DMS 273 (cell line): ENCODE measurements around the gene AKAP6.

ENCODE experiments used
- DNase-seq: peaks from one replicate; lab custom pipeline; 2025; ENCODE audit not compliant: unreplicated experiment; lab: John Stamatoyannopoulos, UW

Gene AKAP6

DNA sequence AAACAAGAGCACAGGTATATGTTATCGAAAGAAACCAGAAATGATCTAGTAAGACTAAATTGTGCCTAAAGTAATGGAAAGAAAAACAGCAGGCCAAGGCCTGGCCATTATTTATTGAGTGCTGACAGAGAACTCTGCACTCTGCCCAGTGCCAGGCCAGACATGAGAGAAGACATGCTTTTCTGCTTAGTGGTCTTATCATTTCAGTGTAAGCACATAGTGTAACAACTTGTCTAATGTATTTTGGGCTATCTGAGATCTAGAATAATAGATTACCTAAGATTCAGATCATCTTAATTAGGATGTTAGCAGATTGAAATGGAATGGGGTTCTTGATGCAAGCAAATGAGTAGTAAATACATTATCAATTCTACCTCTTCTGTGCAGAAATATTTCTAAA lies 278.3 kb downstream of the AKAP6 start:
- DNase-seq = no peak

DNA sequence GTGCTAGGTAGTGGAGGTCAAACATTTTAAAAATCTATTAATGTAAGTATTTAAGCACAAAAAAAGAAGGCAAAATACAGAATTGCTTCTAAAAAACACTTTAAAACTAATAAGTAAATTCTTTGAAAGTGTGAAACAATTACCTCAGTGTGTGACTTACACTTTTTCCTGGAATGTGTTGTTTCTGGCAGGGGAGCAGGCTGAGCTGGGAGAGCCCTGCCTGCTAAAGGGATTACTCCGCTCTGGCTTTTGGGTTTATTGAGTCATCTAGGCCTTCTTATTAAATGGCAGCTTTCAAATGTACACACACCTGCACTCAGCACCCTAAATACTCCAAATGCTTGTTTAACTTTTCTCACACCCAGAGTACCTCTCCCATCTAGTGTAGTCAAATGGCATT lies 279.8 kb downstream of the AKAP6 start:
- no peak for DNase-seq

GRCh38 chr14:32609388-32609787 lies 280.3 kb downstream of the AKAP6 start:
- DNase-seq = no peak

GRCh38 chr14:32611752-32612151 lies 282.7 kb downstream of the AKAP6 start:
- no peak for DNase-seq

DNA sequence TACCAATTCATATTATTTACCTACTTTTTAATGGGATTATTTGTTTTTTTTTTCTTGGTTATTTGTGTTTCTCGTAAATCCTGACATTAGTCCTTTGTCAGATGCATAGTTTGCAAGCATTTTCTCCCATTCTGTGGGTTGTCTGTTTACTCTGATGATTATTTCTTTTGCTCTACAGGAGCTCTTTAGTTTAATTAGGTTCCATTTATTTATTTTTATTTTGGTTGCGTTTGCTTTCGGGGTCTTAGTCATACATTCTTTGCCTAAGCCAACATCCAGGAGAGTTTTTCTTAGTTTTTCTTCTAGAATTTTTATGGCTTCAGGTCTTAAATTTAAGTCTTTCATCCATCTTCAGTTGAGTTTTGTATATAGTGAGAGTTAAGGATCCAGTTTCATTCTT lies 289.9 kb downstream of the AKAP6 start:
- DNase-seq = no peak

DNA sequence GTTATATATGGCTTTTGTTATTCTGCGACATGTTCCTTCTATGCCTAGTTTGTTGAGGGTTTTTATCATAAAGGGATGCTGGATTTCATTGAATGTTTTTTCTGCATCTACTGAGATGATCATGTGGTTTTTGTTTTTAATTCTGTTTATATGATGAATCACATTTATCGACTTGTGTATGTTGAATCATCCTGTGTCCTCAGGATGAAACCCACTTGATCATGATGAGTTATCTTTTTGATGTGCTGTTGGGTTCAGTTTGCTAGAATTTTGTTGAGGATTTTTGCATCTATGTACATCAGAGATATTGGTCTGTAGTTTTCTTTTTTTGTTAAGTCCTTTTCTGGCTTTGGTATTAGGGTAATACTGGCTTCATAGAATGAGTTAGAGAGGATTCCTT lies 291.2 kb downstream of the AKAP6 start:
- DNase-seq = no peak

DNA sequence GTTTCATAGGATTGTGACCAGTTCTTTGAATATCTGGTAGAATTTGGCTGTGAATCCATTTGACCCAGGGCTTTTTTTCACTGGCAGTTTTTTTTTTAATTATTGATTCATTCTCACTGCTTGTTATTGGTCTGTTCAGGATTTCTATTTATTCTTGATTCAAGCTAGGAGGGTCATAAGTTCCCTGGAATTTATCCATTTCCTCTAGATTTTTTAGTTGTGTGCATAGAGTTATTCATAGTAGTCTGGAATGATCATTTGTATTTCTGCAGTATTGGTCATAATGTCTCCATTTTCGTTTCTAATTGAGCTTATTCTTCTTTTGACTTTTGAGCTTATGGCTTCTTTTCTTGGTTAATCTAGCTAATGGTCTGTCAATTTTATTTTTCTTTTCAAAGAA lies 291.6 kb downstream of the AKAP6 start:
- DNase-seq = no peak

DNA sequence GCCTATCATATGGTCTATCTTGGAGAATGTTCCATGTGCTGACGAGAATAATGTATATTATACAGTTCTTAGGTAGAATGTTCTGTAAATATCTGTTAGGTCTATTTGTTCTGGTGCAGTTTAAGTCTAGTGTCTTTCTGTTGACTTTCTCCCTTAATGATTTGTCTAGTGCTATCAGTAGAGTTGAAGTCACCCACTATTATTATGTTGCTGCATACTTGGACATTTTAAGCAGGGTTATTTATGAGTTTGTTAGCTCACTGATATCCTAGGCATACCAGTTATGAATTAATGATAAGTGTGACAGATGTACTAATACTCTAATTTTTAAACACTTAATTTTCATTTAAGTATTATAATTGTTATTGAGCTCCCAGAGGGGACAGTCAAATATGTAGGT lies 292.5 kb downstream of the AKAP6 start:
- DNase-seq = no peak

DNA sequence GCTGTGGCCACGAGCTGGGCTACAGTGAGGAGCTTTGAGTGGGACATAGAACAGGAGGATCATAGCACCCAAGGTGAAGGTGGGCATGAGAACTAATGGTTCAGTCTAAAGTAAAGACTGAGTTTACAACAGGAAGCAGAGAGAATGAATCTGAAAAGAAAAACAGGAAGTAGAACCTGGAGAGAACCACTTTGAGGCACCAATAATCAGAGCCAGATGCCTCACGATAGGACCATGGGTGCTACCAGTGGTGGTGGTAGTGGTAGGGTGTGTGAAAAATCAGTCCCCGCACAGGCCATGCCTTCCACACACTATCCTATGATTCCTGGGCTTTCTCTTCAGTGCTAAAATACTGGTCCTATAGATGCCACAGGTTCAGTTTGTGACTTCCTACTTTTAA lies 293.6 kb downstream of the AKAP6 start:
- no peak for DNase-seq

- no peak for DNase-seq
Observed at GRCh38 chr14:32623300-32624093, 294.4 kb downstream of the AKAP6 start.

DNA sequence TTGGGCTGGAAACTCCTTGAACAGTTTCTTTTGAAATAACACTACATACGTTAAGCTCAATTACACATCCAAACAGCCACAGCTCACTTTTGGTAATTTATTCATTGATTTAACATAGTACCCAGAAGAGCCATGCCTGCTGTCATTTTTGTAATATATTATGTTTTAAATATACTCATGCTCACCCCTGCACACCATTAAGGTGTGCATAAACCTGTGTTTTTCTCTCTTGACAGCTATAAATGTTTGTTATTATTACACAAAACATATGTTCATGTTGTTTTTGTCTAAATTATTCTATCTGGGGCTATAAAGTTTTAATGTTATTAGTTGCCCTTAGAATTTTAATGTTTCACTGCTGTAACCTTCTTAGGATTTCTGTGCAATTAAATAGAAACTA lies 296.1 kb downstream of the AKAP6 start:
- DNase-seq = peak; percentile 2

DNA sequence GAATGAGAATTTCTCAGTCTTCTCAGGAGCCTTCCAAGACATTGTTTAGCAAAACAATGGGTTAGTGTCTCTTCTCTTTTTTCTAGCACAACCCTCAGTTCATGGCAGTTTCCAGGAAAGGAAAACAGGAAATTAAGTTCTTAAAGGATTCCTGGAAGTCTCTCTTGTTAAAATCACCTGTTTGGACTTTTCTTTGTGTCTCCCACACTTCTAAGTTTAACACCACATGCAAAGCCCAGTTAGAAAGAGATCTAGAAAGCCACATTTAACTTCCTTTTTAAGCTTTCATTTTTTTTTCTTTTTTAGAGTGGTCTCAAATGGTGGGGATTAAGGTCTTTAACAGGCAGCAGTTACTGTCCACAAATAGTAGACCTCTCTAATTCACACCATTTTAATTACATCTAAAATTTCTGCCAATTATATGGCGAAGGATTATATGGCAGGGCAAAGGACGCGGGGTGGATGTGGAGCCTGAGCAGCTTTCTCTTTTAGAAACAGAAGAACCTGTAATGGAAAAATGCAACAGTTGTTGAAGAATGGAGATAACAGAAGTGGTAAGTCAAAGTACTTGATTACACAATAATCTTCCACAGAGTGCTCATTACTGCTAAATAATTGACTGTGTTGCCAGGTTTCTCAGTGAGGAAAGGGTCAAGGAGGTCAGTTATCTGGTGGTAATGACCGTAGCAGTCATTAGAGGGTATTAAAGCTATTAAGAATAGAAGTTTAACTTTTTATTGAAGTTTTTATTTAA lies 298.6 kb downstream of the AKAP6 start:
- no peak for DNase-seq

GRCh38 chr14:32629236-32629635 lies 300.1 kb downstream of the AKAP6 start:
- DNase-seq = no peak

- no peak for DNase-seq
Observed at GRCh38 chr14:32630701-32631100, 301.6 kb downstream of the AKAP6 start.

- no peak for DNase-seq
Observed at GRCh38 chr14:32633224-32633859, 304.2 kb downstream of the AKAP6 start.

- DNase-seq = no peak
Observed at GRCh38 chr14:32633930-32634329, 304.8 kb downstream of the AKAP6 start.

- DNase-seq = no peak
Observed at GRCh38 chr14:32635061-32635719, 306.1 kb downstream of the AKAP6 start.

DNA sequence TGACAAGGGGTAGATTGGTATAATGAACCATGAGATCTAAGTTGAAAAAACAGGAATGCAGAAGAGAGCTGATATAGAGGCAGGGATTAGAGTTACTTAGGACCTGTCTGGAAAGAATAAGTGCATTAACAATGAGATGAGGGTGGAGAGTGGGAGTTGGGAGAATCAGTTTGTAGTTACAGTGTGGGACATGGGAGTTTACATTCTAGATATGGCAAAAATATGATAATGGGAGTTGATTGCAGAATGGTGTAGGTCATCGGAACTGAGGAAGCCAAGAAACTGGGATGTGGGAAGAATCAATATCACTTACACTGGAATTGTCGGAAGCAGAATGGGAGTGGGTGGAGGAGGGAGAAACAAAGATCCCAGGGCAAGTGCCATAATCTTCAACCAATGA lies 308.5 kb downstream of the AKAP6 start:
- no peak for DNase-seq

DNA sequence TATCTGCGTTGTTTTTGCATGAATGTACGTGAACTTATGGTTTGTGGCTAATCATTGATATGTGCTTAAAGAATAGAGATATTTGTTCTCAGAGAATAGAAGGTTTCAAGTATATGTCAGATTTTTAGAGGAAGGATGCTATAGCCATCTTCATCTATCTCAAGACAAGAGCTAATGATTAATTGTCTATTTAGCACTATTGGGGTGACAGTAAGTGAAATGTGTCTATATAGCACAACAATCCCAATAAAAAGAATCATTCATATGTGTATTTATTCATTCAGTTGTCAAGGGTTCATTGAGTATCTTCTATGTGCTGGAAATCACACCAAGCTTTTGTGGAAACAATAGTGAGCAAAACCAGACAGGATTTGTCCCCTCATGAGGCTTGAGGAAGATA lies 310.1 kb downstream of the AKAP6 start:
- no peak for DNase-seq

- DNase-seq = no peak
Observed at GRCh38 chr14:32645551-32645950, 316.5 kb downstream of the AKAP6 start.

- DNase-seq = no peak
Observed at GRCh38 chr14:32648434-32648833, 319.3 kb downstream of the AKAP6 start.

DNA sequence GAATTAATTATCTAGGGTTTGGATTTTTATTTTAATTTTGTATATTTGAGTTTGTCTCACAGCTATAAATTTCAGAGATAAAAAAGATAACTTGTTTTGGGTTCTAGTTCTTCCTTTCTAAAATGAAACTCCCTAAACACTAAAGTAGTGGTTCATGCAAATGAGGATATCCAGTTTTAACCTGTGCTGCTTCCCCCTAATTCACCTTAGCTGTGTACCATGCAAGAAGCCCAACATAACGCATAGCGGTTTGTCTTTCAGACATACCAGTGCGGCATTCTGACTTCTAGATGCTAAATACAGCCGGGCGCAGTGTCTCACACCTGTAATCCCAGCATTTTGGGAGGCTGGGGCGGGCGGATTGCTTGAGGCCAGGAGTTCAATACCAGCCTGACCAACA lies 320.9 kb downstream of the AKAP6 start:
- no peak for DNase-seq
